Measurements from ENCODE around the gene SLC10A7. TPM values are rescaled to one million over a fixed set of nuclear protein-coding genes. Genes with fewer than 3 reads are reported as not detected.

The SLC10A7 gene
- total RNA-seq, 1 donor from 2014 or later = 11.8 TPM

DNA sequence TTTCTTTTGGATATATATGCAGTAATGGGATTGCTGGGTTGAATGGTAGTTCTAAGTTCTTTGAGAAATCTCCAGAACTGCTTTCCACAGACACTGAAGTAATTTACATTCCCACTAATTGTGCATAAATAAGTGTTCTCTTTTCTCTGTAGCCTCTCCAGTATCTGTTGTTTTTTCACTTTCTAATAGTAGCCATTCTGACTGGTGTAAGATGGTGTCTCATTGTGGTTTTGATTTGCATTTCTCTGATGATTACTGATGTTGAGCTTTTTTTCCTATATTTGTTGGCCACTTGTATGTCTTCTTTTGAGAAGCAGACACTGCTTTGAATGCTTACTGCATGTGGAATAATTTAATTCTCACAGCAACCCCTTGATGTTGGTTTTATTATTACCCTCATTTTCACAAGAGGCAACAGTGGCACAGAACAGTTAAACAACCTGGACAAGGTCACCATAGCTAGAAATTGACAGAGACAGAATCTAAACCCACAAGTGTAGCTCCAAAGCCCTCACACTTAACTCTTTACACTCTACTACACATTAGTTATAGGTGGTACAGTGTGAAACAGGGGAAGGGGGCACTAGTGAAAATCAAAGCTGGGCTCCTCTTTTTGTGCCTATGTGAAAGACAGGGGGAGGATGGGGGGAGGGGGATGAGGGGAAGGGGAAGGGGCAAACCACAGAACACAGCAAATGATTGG is 211.3 kb downstream of the SLC10A7 start:
- peak overlapping the region; percentile 35 for H3K4me3 Mint-ChIP-seq (ENCODE audit: unreplicated experiment)
- H3K27ac Mint-ChIP-seq (ENCODE audit: unreplicated experiment) = peak overlapping the region; percentile 85
- H3K27me3 Mint-ChIP-seq (ENCODE audit: unreplicated experiment) = peaks cover 2% of the 10 kb centered on the region
- no peaks in the 10 kb centered on the region for H3K9me3 Mint-ChIP-seq (ENCODE audit: unreplicated experiment)
- peaks cover 56% of the 10 kb centered on the region for H3K4me1 Mint-ChIP-seq (ENCODE audit: unreplicated experiment)
- peaks cover 5% of the 10 kb centered on the region for H3K36me3 Mint-ChIP-seq (ENCODE audit: low read depth, unreplicated experiment)
- TF ChIP-seq, protein P1, sequence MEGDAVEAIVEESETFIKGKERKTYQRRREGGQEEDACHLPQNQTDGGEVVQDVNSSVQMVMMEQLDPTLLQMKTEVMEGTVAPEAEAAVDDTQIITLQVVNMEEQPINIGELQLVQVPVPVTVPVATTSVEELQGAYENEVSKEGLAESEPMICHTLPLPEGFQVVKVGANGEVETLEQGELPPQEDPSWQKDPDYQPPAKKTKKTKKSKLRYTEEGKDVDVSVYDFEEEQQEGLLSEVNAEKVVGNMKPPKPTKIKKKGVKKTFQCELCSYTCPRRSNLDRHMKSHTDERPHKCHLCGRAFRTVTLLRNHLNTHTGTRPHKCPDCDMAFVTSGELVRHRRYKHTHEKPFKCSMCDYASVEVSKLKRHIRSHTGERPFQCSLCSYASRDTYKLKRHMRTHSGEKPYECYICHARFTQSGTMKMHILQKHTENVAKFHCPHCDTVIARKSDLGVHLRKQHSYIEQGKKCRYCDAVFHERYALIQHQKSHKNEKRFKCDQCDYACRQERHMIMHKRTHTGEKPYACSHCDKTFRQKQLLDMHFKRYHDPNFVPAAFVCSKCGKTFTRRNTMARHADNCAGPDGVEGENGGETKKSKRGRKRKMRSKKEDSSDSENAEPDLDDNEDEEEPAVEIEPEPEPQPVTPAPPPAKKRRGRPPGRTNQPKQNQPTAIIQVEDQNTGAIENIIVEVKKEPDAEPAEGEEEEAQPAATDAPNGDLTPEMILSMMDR (IDR thresholded peaks at IDR 0.05; ENCODE audit: unreplicated experiment) = no peak
- DNase-seq (ENCODE audit: low spot score) = no peak

DNA sequence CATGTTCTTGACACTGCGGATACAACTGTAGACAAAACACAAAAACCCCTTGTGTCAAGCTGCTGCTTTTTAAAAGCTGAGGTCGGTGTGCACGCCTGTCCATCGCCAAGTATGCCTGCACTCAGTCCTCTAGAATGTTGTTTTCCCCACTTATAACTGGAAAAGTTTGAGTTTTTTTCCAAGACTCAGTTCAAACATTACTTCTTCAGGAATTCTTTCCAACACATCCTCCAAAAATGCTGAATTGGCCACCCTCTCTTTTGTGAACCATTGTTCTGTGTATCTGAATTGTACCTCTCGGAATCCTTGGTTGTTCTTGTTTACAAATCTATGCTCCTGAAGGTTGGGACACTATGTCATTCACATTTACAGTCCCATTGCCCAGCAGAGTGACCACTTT is 212.8 kb downstream of the SLC10A7 start:
- no peak for DNase-seq (ENCODE audit: low spot score)
- Mint-ChIP-seq H3K4me1 (ENCODE audit: unreplicated experiment) (peaks cover 54% of the 10 kb centered on the region), H3K27ac (ENCODE audit: unreplicated experiment) (peak overlapping the region; percentile 44), H3K9me3 (ENCODE audit: unreplicated experiment) (no peaks in the 10 kb centered on the region), H3K27me3 (ENCODE audit: unreplicated experiment) (peaks cover 2% of the 10 kb centered on the region), H3K4me3 (ENCODE audit: unreplicated experiment) (no peak overlapping the region), H3K36me3 (ENCODE audit: low read depth, unreplicated experiment) (peaks cover 6% of the 10 kb centered on the region)
- TF ChIP-seq, protein P1 (IDR thresholded peaks at IDR 0.05; ENCODE audit: unreplicated experiment) = no peak

DNA sequence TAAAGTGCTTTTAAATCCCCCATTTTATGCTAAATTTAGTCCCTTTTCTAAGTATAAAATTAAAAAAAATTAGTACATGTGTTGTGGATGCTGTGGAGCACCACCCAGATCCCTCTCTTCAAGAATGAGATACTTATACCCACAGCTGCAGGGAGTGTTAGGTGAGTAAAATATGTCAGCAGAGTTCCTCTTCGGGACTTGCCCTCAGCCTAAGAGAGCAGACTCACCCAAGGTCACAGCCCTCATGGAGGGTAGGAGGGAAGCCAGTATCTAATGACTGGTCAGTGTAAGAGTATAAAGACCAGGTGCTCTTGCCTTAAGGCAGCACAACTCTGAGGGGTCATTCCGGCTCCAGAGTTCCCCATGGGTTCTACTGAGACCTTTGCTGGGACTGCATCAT is 218.9 kb downstream of the SLC10A7 start:
- Mint-ChIP-seq H3K4me3 (ENCODE audit: unreplicated experiment) (no peak overlapping the region), H3K36me3 (ENCODE audit: low read depth, unreplicated experiment) (peaks cover 3% of the 10 kb centered on the region), H3K27ac (ENCODE audit: unreplicated experiment) (no peak overlapping the region), H3K27me3 (ENCODE audit: unreplicated experiment) (peaks cover 1% of the 10 kb centered on the region), H3K4me1 (ENCODE audit: unreplicated experiment) (peaks cover 13% of the 10 kb centered on the region), H3K9me3 (ENCODE audit: unreplicated experiment) (no peaks in the 10 kb centered on the region)
- TF ChIP-seq, protein P1 (IDR thresholded peaks at IDR 0.05; ENCODE audit: unreplicated experiment) = no peak
- DNase-seq (ENCODE audit: low spot score) = no peak

DNA sequence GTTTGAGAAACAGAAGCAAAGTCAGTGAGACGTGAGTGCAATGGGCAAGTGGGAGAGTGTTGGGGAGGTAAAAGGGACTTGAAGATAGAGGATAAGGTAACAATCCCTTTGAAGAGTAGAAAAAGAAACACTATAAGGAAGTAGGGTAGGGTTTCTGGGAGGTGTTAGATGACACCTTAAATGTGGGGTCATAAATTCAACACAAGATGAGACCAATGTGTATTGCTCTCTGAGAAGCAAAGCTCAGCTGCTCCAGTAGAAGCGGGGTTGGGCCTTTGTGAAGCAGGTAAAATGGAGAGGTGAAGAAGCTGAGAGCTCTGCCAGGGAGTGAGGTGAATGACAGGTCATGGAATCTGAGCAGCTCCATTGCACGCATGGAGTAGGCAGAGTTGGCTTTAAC is 222.1 kb downstream of the SLC10A7 start:
- no peak for DNase-seq (ENCODE audit: low spot score)
- Mint-ChIP-seq H3K4me3 (ENCODE audit: unreplicated experiment) (no peak overlapping the region), H3K4me1 (ENCODE audit: unreplicated experiment) (peaks cover 5% of the 10 kb centered on the region), H3K9me3 (ENCODE audit: unreplicated experiment) (no peaks in the 10 kb centered on the region), H3K36me3 (ENCODE audit: low read depth, unreplicated experiment) (peaks cover 3% of the 10 kb centered on the region), H3K27me3 (ENCODE audit: unreplicated experiment) (peaks cover 1% of the 10 kb centered on the region), H3K27ac (ENCODE audit: unreplicated experiment) (no peak overlapping the region)
- TF ChIP-seq, protein P1 (IDR thresholded peaks at IDR 0.05; ENCODE audit: unreplicated experiment) = no peak

DNA sequence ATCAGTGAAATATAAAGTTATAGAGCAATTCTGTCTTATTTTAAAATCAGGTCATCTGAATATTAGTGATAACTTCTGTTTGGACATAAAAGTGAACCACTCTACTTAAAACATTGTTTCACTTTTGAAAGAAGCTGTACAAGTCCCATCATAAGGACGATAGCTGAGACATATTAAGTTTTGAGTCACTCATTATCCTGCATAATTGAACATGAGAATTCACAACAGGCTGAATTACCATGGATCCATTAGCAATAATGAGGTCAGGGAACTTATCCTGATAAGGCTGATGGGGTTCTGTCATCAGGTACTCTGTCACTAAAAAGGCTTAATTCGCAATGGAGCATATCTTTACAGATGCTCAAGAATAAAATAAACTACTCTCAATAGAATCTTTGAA is 227.0 kb downstream of the SLC10A7 start:
- Mint-ChIP-seq H3K4me3 (ENCODE audit: unreplicated experiment) (no peak overlapping the region), H3K36me3 (ENCODE audit: low read depth, unreplicated experiment) (no peaks in the 10 kb centered on the region), H3K27ac (ENCODE audit: unreplicated experiment) (no peak overlapping the region), H3K9me3 (ENCODE audit: unreplicated experiment) (no peaks in the 10 kb centered on the region), H3K4me1 (ENCODE audit: unreplicated experiment) (peaks cover 9% of the 10 kb centered on the region), H3K27me3 (ENCODE audit: unreplicated experiment) (no peaks in the 10 kb centered on the region)
- TF ChIP-seq, protein P1 (IDR thresholded peaks at IDR 0.05; ENCODE audit: unreplicated experiment) = no peak
- DNase-seq (ENCODE audit: low spot score) = no peak
